ENCODE results near the gene TMEM167B.
A peak's percentile ranks its signal among the peaks of the same experiment; 100 is the strongest.
"Not testable (repeated sequence)": the region's sequence is repeated elsewhere in the genome, so short reads cannot be mapped to it uniquely, and the experiment has no call there.

The TMEM167B gene

DNA sequence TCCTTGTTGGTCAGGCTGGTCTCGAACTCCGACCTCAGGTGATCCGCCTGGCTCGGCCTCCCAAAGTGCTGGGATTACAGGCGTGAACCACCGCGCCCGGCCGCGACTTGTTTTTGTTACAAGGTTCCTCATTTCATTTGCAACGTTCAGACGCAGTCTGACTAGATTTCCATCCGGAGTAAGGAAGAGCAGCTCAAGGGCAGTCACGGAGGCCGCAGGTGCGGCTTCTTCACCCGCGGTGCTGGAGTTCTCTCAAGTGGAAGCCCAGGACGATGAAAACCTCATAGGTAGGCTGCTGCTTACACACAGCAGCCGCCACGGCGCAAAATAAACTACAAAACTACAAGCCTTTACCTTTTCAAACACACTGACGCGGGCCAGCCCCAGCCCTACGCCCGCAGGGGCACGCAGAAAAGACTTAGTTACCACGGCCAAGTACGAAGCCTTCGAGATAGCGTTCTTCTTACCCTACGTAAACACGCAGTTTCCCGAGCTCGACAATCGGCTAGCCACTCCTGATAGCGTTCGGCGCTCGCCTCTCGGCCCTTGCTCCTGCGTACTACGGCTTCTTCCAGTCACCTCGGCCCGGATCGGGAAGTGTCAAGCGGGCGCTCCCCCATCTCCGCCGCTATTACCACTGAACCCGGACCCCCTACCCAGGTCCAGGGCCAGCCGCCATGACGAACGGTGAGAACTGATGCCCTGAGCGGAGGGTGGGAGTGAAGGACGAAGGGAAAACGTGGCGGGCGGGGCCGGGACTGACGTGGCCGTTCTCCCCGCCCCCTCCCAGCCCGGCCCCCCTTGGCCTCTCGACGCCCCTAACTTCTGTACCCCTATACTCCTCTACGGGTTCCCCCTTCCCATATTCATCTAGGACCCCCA is at the start of gene TMEM167B:
TSS of gene TMEM167B (plus strand) at position 569 of the 882 bp plus-strand sequence. CDS start at position 678, 109 bp downstream.
- Histone ChIP-seq H3K4me3 (ENCODE audit: low read length in 2 of 2) (peak within 1 kb of the TSS; percentile 79 to 80), H3K9ac (ENCODE audit: low read depth in 1 of 2, low read length in 2 of 2) (peak within 1 kb of the TSS; percentile 82 to 89), H3K27ac (ENCODE audit: low read depth in 2 of 2, low read length in 2 of 2) (peak within 1 kb of the TSS; percentile 96 to 97), H3K36me3 (ENCODE audit: control insufficient read depth in 2 of 2, insufficient read depth in 2 of 2, low read length in 2 of 2) (peaks cover 9 to 15% of the 10 kb centered on the region in 2 donors), H3K4me1 (ENCODE audit: control insufficient read depth in 2 of 2, insufficient read depth in 2 of 2, low read length in 2 of 2) (peaks cover 16 to 17% of the 10 kb centered on the region in 2 donors), H3K27me3 (ENCODE audit: control insufficient read depth in 2 of 2, insufficient read depth in 2 of 2, low read length in 2 of 2) (no peaks in the 10 kb centered on the region), H3K9me3 (ENCODE audit: control insufficient read depth in 2 of 2, low read length in 2 of 2) (no peaks in the 10 kb centered on the region)

DNA sequence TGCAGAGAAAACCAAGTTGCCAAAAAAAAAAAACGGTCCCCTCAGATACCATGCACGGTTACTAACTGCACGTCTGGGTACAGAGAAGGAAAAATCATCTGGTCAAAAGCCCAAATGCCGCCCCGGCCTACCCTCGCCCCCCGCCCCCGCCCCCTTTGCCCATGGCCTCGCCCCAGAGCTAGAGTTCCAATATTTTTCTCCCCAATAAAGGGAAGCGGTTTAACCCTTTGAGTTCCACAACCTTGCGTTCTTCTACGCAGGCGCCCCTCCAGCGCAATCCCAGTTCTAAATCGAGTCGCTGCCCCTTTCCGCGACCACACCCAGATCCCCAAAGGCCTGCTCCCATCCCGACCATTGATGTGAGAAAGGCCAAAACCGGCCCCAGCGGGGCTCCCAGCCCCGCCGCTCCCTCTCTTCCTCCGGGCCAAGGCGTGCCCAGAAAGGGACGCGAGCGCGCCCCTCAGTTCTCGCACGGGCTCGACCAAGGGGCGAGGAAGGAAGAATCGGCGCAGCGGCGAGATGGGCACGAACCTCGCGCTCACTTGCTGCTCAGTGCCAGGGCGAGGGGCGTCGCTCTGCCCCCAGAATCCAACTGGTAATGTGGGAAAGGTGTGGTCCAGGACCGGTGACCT is 49.5 kb upstream of the TMEM167B start:
- Histone ChIP-seq H3K9ac (ENCODE audit: low read depth in 1 of 2, low read length in 2 of 2) (peak overlapping the region; percentile 81 to 91), H3K4me1 (ENCODE audit: control insufficient read depth in 2 of 2, insufficient read depth in 2 of 2, low read length in 2 of 2) (peaks cover 0 to 3% of the 10 kb centered on the region in 2 donors), H3K27ac (ENCODE audit: low read depth in 2 of 2, low read length in 2 of 2) (peak overlapping the region; percentile 82 to 87), H3K27me3 (ENCODE audit: control insufficient read depth in 2 of 2, insufficient read depth in 2 of 2, low read length in 2 of 2) (no peaks in the 10 kb centered on the region), H3K9me3 (ENCODE audit: control insufficient read depth in 2 of 2, low read length in 2 of 2) (no peaks in the 10 kb centered on the region), H3K4me3 (ENCODE audit: low read length in 2 of 2) (peak overlapping the region; percentile 89 to 92), H3K36me3 (ENCODE audit: control insufficient read depth in 2 of 2, insufficient read depth in 2 of 2, low read length in 2 of 2) (no peaks in the 10 kb centered on the region)

DNA sequence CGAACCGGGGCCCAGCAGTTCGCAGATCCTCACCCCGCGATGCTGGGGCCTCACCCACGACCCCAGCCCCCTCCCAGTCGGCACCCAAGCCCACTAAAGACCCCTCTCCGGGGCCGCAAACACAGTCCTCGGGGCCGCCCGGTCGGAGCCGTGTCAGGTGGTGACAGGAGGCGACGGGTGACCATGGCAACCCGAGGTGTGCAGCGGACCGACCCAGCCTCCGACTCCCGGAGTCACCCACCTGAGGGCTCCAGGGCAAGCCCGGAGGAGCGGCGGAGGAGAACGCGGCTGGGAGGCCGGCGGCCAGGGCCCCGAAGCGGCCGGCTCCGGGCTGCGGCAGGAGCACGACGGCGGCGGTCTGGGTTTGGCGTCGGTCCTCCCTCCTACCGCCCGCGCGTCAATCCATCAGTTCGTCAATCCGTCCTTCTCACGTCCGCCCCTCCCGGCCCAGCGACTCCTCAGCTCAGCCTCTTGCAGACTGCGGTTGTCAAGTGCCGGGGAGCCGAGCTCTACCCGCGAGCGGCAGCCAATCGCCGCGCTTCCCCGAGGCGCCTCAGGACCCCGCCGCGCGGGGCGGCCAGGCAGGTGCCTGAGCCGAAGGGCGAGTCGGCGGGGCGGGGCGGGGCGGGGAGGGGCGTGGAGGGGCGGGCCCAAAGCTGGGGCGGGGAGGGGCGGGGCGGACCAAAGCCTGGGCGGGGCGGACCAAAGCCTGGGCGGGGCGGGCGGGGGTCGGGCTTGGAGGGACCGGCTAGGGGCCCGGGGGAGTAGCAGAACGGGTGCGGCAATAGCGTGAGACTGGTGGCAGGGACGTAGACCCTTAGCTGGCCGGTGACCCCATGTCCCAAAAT is 48.7 kb upstream of the TMEM167B start, which contains the start of gene WDR47:
TSS of gene WDR47 (minus strand) at position 482 of the 848 bp plus-strand sequence. CDS start 18,590 bp downstream, outside the sequence.
- no peaks in the 10 kb centered on the region for H3K27me3 ChIP-seq (ENCODE audit: control insufficient read depth in 2 of 2, insufficient read depth in 2 of 2, low read length in 2 of 2)
- H3K36me3 ChIP-seq (ENCODE audit: control insufficient read depth in 2 of 2, insufficient read depth in 2 of 2, low read length in 2 of 2): no peaks in the 10 kb centered on the region
- H3K4me1 ChIP-seq (ENCODE audit: control insufficient read depth in 2 of 2, insufficient read depth in 2 of 2, low read length in 2 of 2): peaks cover 0 to 3% of the 10 kb centered on the region in 2 donors
- no peaks in the 10 kb centered on the region for H3K9me3 ChIP-seq (ENCODE audit: control insufficient read depth in 2 of 2, low read length in 2 of 2)
- H3K9ac ChIP-seq (ENCODE audit: low read depth in 1 of 2, low read length in 2 of 2): peak within 1 kb of the TSS; percentile 81 to 91
- H3K4me3 ChIP-seq (ENCODE audit: low read length in 2 of 2): peak within 1 kb of the TSS; percentile 89 to 92
- peak within 1 kb of the TSS; percentile 82 to 87 for H3K27ac ChIP-seq (ENCODE audit: low read depth in 2 of 2, low read length in 2 of 2)

DNA sequence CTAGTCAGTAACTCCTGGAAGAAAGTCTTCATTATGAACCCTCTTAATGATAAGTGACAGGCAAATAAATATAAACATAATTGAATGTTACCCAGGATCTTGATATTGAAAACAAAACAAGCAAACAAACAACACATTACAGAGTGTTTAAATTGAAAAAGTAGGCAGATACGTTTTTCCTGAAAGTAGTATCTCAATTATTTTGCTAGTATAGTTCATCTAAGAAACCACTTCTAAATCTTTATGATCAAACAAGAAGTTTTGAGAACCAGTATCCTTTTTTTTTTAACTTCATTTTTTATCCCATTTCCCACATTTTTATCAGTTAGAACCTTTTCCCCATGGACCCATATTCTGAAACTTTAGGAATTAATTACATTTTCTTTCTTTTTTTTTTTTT is 45.0 kb upstream of the TMEM167B start:
- no peak overlapping the region for H3K4me3 ChIP-seq (ENCODE audit: low read length in 2 of 2)
- no peaks in the 10 kb centered on the region for H3K9me3 ChIP-seq (ENCODE audit: control insufficient read depth in 2 of 2, low read length in 2 of 2)
- H3K9ac ChIP-seq (ENCODE audit: low read depth in 1 of 2, low read length in 2 of 2): no peak overlapping the region
- no peaks in the 10 kb centered on the region for H3K27me3 ChIP-seq (ENCODE audit: control insufficient read depth in 2 of 2, insufficient read depth in 2 of 2, low read length in 2 of 2)
- peaks cover 0 to 3% of the 10 kb centered on the region in 2 donors for H3K4me1 ChIP-seq (ENCODE audit: control insufficient read depth in 2 of 2, insufficient read depth in 2 of 2, low read length in 2 of 2)
- H3K27ac ChIP-seq (ENCODE audit: low read depth in 2 of 2, low read length in 2 of 2): no peak overlapping the region
- H3K36me3 ChIP-seq (ENCODE audit: control insufficient read depth in 2 of 2, insufficient read depth in 2 of 2, low read length in 2 of 2): no peaks in the 10 kb centered on the region

DNA sequence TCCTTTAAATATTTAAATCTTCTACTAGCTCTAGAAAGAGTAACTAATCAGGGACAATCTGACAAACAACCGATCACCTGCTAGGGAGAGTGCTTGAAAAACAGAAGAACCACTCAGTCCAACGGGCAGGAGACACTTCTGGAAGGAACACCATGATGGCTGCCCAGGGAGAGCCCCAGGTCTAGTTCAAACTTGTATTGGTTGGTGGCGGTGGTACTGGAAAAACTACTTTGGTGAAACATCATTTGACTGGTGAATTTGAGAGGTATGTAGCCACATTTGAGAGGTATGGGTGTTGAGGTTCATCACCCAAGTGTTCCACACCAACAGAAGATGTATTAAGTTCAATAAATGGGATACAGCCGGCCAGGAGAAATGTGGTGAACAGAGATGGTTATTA is 43.9 kb upstream of the TMEM167B start:
- Histone ChIP-seq H3K9ac (ENCODE audit: low read depth in 1 of 2, low read length in 2 of 2) (no peak overlapping the region), H3K4me3 (ENCODE audit: low read length in 2 of 2) (no peak overlapping the region), H3K27me3 (ENCODE audit: control insufficient read depth in 2 of 2, insufficient read depth in 2 of 2, low read length in 2 of 2) (no peaks in the 10 kb centered on the region), H3K36me3 (ENCODE audit: control insufficient read depth in 2 of 2, insufficient read depth in 2 of 2, low read length in 2 of 2) (no peaks in the 10 kb centered on the region), H3K4me1 (ENCODE audit: control insufficient read depth in 2 of 2, insufficient read depth in 2 of 2, low read length in 2 of 2) (peaks cover 0 to 3% of the 10 kb centered on the region in 2 donors), H3K27ac (ENCODE audit: low read depth in 2 of 2, low read length in 2 of 2) (no peak overlapping the region), H3K9me3 (ENCODE audit: control insufficient read depth in 2 of 2, low read length in 2 of 2) (no peaks in the 10 kb centered on the region)

DNA sequence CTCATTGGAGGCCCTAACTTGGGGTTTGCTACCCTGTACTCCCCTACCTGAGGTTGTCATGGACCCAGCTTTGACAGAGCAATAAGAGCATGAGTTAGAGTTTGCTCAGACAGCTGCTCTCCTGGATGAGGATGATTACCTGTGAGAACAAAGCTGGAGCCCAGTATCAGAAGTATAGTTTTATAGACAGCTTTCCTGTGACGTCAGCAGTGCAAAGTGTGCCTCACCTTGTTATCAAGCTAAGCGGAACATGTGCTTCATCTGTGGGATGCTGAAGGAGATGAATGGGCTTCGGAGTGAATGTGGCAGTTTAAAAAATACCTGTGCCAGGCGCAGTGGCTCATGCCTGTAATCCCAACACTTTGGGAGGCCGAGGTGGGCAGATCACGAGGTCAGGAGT is 43.2 kb upstream of the TMEM167B start:
- Histone ChIP-seq H3K9ac (ENCODE audit: low read depth in 1 of 2, low read length in 2 of 2) (no peak overlapping the region), H3K27ac (ENCODE audit: low read depth in 2 of 2, low read length in 2 of 2) (no peak overlapping the region), H3K4me1 (ENCODE audit: control insufficient read depth in 2 of 2, insufficient read depth in 2 of 2, low read length in 2 of 2) (peaks cover 0 to 3% of the 10 kb centered on the region in 2 donors)

DNA sequence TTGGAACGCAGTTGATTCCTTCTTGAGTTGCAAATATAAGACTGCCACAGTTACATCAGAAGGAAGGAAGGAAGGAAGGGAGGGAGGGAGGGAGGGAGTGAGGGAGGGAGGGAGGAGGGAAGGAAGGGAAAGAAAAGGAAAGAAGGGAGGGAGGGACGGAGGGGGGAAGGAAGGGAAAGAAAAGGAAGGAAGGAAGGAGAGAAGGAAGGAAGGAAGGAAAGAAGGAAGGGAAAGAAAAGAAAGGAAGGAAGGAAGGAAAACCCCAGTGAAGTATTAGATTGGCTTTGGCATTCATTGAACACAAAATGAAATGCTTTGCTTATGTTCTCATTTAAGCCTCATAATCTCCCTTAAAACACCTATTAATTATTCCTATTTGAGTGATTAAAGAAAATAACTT is 42.2 kb upstream of the TMEM167B start:
- Histone ChIP-seq H3K27me3 (ENCODE audit: control insufficient read depth in 2 of 2, insufficient read depth in 2 of 2, low read length in 2 of 2) (no peaks in the 10 kb centered on the region), H3K27ac (ENCODE audit: low read depth in 2 of 2, low read length in 2 of 2) (no peak overlapping the region), H3K36me3 (ENCODE audit: control insufficient read depth in 2 of 2, insufficient read depth in 2 of 2, low read length in 2 of 2) (no peaks in the 10 kb centered on the region), H3K4me3 (ENCODE audit: low read length in 2 of 2) (no peak overlapping the region), H3K9me3 (ENCODE audit: control insufficient read depth in 2 of 2, low read length in 2 of 2) (no peaks in the 10 kb centered on the region), H3K4me1 (ENCODE audit: control insufficient read depth in 2 of 2, insufficient read depth in 2 of 2, low read length in 2 of 2) (no peaks in the 10 kb centered on the region), H3K9ac (ENCODE audit: low read depth in 1 of 2, low read length in 2 of 2) (no peak overlapping the region)

More for the DNA sequence above, 43.2 kb upstream of the TMEM167B start:
- Histone ChIP-seq H3K36me3 (ENCODE audit: control insufficient read depth in 2 of 2, insufficient read depth in 2 of 2, low read length in 2 of 2) (no peaks in the 10 kb centered on the region), H3K4me3 (ENCODE audit: low read length in 2 of 2) (no peak overlapping the region), H3K27me3 (ENCODE audit: control insufficient read depth in 2 of 2, insufficient read depth in 2 of 2, low read length in 2 of 2) (no peaks in the 10 kb centered on the region), H3K9me3 (ENCODE audit: control insufficient read depth in 2 of 2, low read length in 2 of 2) (no peaks in the 10 kb centered on the region)

DNA sequence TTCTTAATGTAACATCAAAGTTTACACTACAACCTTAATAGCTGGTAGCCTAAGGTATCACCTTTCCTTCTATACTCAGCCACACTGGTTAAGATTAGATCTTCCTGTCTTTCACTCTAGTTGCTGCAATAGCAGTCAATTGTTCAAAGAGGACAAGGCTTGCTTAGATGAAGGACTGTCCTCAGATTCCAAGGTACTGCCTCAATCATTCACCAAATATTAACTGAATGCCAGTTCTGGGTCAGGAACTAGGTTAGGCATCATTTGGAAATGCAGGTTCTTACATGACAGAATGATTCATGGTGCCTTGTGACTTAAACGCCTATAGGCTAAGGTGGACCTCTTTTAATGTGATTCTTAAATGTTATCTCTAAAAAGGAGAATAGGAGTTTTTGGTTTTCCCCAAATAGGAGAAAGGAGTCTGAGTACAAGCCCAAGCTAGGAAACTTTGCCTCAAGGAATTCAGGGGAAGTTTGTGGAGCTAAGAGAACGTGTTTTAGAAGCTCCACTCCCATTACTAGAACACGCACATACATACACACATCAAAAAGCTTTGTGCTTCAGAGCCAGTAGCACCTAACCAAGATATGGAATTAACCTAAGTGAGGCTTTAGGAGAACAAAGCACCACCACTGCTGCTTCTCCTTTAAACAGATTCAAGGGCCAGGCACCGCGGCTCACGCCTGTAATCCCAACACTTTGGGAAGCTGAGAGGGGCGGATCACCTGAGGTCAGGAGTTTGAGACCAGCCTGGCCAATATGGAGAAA is 40.2 kb upstream of the TMEM167B start:
- Histone ChIP-seq H3K9ac (ENCODE audit: low read depth in 1 of 2, low read length in 2 of 2) (no peak overlapping the region), H3K27me3 (ENCODE audit: control insufficient read depth in 2 of 2, insufficient read depth in 2 of 2, low read length in 2 of 2) (no peaks in the 10 kb centered on the region), H3K4me1 (ENCODE audit: control insufficient read depth in 2 of 2, insufficient read depth in 2 of 2, low read length in 2 of 2) (no peaks in the 10 kb centered on the region), H3K27ac (ENCODE audit: low read depth in 2 of 2, low read length in 2 of 2) (no peak overlapping the region), H3K36me3 (ENCODE audit: control insufficient read depth in 2 of 2, insufficient read depth in 2 of 2, low read length in 2 of 2) (no peaks in the 10 kb centered on the region), H3K9me3 (ENCODE audit: control insufficient read depth in 2 of 2, low read length in 2 of 2) (no peaks in the 10 kb centered on the region), H3K4me3 (ENCODE audit: low read length in 2 of 2) (no peak overlapping the region)

DNA sequence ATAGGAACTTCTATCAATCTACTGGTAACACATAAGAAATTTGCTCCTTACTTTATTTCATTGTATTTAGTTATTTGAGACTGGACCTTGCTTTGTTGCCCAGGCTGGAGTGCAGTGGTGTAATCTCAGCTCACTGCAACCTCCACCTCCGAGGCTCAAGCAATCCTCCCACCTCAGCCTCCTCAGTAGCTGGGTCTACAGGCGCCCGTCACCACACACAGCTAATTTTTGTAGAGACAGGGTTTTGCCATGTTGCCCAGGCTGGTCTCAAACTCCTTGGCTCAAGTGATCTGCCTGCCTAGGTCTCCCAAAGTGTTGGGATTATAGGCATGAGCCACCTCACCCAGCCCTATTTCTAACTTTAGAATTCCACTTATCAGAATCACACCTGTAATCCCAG is 38.4 kb upstream of the TMEM167B start:
- H3K36me3 ChIP-seq (ENCODE audit: control insufficient read depth in 2 of 2, insufficient read depth in 2 of 2, low read length in 2 of 2); H3K27me3 ChIP-seq (ENCODE audit: control insufficient read depth in 2 of 2, insufficient read depth in 2 of 2, low read length in 2 of 2); H3K4me1 ChIP-seq (ENCODE audit: control insufficient read depth in 2 of 2, insufficient read depth in 2 of 2, low read length in 2 of 2); H3K9ac ChIP-seq (ENCODE audit: low read depth in 1 of 2, low read length in 2 of 2); H3K4me3 ChIP-seq (ENCODE audit: low read length in 2 of 2); H3K9me3 ChIP-seq (ENCODE audit: control insufficient read depth in 2 of 2, low read length in 2 of 2); H3K27ac ChIP-seq (ENCODE audit: low read depth in 2 of 2, low read length in 2 of 2): not testable (repeated sequence)
